ENCODE data around the gene S100A8. TPM values are rescaled to one million over a fixed set of nuclear protein-coding genes. Genes with fewer than 3 reads are reported as not detected.
A peak's percentile ranks its signal among the peaks of the same experiment; 100 is the strongest.

S100A8 gene
- total RNA-seq, 1 donor from 2014 or later: not detected

DNA sequence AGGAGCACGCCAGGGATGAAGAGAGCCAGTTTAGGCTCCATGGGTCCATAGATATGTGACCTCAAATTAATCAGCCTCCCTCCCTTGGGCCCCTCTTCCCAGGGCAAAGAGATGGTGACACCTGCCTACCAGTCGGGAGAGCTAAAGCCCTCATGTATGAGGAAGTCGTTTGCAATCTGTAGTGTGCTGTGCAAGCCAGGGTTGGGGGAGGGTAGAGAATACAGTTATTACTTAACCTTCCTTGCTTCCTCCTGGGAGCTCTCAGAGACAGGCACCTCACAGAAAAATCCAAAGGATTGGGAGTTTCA, 46.2 kb downstream of the S100A8 start:
- Mint-ChIP-seq H3K27me3 (ENCODE audit: low read depth) (peaks cover 50% of the 10 kb centered on the region), H3K9me3 (no peaks in the 10 kb centered on the region), H3K27ac (no peak overlapping the region), H3K4me3 (no peak overlapping the region), H3K4me1 (peaks cover 30% of the 10 kb centered on the region), H3K36me3 (no peaks in the 10 kb centered on the region)
- TF ChIP-seq, protein P1, sequence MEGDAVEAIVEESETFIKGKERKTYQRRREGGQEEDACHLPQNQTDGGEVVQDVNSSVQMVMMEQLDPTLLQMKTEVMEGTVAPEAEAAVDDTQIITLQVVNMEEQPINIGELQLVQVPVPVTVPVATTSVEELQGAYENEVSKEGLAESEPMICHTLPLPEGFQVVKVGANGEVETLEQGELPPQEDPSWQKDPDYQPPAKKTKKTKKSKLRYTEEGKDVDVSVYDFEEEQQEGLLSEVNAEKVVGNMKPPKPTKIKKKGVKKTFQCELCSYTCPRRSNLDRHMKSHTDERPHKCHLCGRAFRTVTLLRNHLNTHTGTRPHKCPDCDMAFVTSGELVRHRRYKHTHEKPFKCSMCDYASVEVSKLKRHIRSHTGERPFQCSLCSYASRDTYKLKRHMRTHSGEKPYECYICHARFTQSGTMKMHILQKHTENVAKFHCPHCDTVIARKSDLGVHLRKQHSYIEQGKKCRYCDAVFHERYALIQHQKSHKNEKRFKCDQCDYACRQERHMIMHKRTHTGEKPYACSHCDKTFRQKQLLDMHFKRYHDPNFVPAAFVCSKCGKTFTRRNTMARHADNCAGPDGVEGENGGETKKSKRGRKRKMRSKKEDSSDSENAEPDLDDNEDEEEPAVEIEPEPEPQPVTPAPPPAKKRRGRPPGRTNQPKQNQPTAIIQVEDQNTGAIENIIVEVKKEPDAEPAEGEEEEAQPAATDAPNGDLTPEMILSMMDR (IDR thresholded peaks at IDR 0.05; ENCODE audit: unreplicated experiment): no peak
- no peak for DNase-seq (ENCODE audit: low spot score in 2 of 2, unreplicated experiment in 2 of 2)

DNA sequence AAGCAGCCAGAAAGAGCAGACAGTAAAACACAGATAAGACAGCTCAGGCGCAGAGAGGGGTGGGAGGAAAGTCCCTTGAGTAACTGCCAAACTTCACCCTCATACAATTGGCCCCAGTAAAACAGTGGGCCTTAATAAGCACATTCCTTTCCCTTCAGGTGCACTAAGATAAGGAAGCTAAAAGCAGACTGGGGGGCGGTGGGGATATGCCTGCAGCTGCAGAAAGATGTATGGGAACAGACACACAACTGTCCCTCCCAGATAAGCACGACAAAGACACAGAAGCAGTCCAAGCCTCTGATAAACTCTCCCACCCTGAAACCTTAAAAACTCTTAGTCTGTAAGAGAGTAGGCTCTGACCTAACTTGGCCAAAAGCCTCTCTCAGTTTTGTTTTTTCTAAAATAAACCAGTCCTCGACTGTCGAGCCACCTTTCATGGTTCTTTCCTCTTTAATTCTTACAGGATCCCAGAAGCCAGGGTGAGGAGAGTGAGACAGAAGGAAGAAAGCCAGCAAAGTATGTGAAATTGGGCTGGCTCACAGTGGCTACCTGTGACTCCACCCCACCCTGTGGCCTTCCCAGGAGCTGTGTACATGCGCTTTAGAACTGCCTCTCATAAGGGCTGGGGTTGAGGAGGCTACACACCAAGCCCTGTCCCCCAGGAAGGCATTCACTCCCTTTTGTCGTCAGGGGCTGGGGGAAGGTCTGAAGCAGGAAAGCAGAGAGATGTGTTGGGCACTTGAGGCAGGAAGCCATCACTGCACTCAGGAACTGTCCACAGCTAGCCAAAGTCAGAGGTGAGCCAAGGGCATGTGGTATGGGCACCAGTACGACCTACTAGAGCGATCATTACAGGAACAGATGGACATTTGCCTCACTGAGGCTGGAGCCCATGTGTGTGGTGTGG, 46.8 kb downstream of the S100A8 start:
- Mint-ChIP-seq H3K36me3 (no peaks in the 10 kb centered on the region), H3K27me3 (ENCODE audit: low read depth) (peaks cover 45% of the 10 kb centered on the region), H3K4me3 (no peak overlapping the region), H3K27ac (peak overlapping the region; percentile 74), H3K9me3 (no peaks in the 10 kb centered on the region), H3K4me1 (peaks cover 30% of the 10 kb centered on the region)
- TF ChIP-seq, protein P1 (IDR thresholded peaks at IDR 0.05; ENCODE audit: unreplicated experiment): no peak
- no peak for DNase-seq (ENCODE audit: low spot score in 2 of 2, unreplicated experiment in 2 of 2)

DNA sequence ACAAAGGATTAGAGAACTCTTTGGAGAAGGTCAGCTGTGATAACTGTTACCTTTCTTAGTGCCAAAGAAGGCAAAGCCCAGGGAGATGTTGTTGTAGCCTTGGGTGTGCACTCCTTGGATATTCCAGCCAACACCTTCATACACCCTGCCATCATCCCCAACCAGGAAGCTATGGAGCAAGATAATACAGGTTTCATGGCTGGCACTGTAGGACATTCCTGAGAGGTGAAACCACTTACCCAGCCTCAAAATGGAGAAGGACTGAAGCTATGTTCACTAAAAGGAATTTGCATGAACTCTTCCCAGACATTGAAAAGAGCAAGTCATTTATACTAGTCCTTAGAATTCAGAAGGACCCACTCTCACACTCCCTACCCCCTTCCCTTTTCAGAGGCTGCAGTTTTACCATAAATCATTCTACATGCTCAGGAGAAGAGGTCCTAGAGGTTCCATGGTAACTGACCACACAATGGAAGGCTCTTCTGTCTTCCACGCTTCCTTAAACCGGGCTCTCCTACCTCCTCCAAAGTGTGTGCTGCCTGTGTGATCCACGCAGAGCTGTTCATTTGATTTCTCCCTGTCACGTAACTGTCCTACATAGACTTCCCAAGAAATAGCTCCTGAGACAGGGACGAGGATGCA, 47.7 kb downstream of the S100A8 start:
- Mint-ChIP-seq H3K27me3 (ENCODE audit: low read depth) (peaks cover 45% of the 10 kb centered on the region), H3K36me3 (no peaks in the 10 kb centered on the region), H3K27ac (peak overlapping the region; percentile 74), H3K4me1 (peaks cover 30% of the 10 kb centered on the region), H3K4me3 (no peak overlapping the region), H3K9me3 (no peaks in the 10 kb centered on the region)
- TF ChIP-seq, protein P1 (IDR thresholded peaks at IDR 0.05; ENCODE audit: unreplicated experiment): no peak
- no peak for DNase-seq (ENCODE audit: low spot score in 2 of 2, unreplicated experiment in 2 of 2)

DNA sequence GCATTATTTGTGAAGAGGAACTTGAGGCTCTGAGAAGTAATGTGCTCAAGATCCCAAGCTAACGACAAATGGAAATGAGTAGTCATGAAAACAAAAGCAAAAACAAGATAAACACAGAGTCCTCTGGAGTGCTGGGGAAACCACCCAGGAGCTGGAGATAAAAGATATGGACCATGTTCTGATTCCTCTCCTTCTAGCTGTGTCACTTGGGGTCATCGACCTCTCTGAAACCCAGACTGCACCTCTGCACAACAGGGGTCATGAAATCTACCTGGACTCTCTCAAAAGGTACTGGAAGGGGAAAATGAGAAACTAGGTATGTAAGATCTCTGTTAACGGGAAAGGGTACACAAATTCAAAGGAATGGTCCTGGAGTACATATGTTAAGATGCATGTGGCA, 48.7 kb downstream of the S100A8 start:
- Mint-ChIP-seq H3K36me3 (no peaks in the 10 kb centered on the region), H3K9me3 (no peaks in the 10 kb centered on the region), H3K4me3 (no peak overlapping the region), H3K4me1 (peaks cover 30% of the 10 kb centered on the region), H3K27me3 (ENCODE audit: low read depth) (peaks cover 42% of the 10 kb centered on the region), H3K27ac (no peak overlapping the region)
- TF ChIP-seq, protein P1 (IDR thresholded peaks at IDR 0.05; ENCODE audit: unreplicated experiment): no peak
- DNase-seq (ENCODE audit: low spot score in 2 of 2, unreplicated experiment in 2 of 2): no peak

DNA sequence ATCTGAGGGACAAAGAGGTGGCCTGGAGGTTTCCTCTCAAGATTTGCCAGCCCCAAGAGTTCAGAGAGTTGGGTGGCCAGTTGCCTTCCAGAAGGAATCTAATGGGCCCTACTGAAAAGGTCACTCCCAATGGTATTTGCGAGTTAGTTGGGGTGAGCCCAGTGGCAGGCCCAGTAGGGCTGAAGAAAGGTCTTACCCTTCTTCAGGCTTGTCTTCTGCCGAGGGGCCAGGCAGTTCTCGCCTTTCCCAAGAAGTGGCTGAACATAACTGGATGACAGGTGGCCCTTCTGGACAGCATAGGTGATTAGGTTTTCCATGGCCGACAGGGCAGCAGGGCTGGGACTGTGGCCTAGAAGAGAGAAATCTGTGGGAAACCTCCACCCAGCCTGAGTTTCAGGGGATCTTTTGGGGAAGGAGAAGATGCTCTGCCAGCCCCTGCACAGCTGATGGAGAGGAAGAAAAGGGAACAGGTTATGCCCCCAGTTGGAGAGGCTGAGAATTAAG, 49.4 kb downstream of the S100A8 start:
- TF ChIP-seq, protein P1 (IDR thresholded peaks at IDR 0.05; ENCODE audit: unreplicated experiment): no peak
- Mint-ChIP-seq H3K27me3 (ENCODE audit: low read depth) (peaks cover 43% of the 10 kb centered on the region), H3K4me1 (peaks cover 30% of the 10 kb centered on the region), H3K36me3 (no peaks in the 10 kb centered on the region), H3K9me3 (no peaks in the 10 kb centered on the region), H3K27ac (no peak overlapping the region), H3K4me3 (no peak overlapping the region)
- DNase-seq (ENCODE audit: low spot score in 2 of 2, unreplicated experiment in 2 of 2): no peak
